NOMO-1 treated with DMSO at 0.1 percent for 48 hours (cell line): ENCODE measurements around the gene SLC25A33.
A peak's percentile ranks its signal among the peaks of the same experiment; 100 is the strongest.

ENCODE experiments used
- DNase-seq: peaks from one replicate; lab custom pipeline; 2025; ENCODE audit not compliant: unreplicated experiment; lab: John Stamatoyannopoulos, UW

The SLC25A33 gene

GRCh38 chr1:9586147-9586766 lies 47.0 kb downstream of the SLC25A33 start:
- DNase-seq = no peak

GRCh38 chr1:9588551-9589143 lies 49.4 kb downstream of the SLC25A33 start, which contains the start of gene TMEM201:
TMEM201 (plus strand) TSS chr1:9588911; CDS start chr1:9588931, 20 bp downstream.
- DNase-seq = peak; percentile 86

- DNase-seq = no peak
Measured at GRCh38 chr1:9589144-9589718, 50.0 kb downstream of the SLC25A33 start.

GRCh38 chr1:9589719-9590157 lies 50.5 kb downstream of the SLC25A33 start:
- DNase-seq = no peak

GRCh38 chr1:9590201-9590600 lies 50.9 kb downstream of the SLC25A33 start:
- DNase-seq = no peak

- peak; percentile 39 for DNase-seq
Measured at GRCh38 chr1:9590945-9591668, 51.8 kb downstream of the SLC25A33 start.

GRCh38 chr1:9591669-9592509 lies 52.6 kb downstream of the SLC25A33 start:
- no peak for DNase-seq

GRCh38 chr1:9592510-9593075 lies 53.3 kb downstream of the SLC25A33 start:
- no peak for DNase-seq

GRCh38 chr1:9593147-9593491 lies 53.9 kb downstream of the SLC25A33 start:
- DNase-seq = no peak

- DNase-seq = peak; percentile 74
Measured at GRCh38 chr1:9593492-9594465, 54.5 kb downstream of the SLC25A33 start.

GRCh38 chr1:9594471-9595155 lies 55.3 kb downstream of the SLC25A33 start:
- no peak for DNase-seq

GRCh38 chr1:9595156-9595967 lies 56.1 kb downstream of the SLC25A33 start:
- DNase-seq = no peak

GRCh38 chr1:9595968-9596340 lies 56.7 kb downstream of the SLC25A33 start:
- DNase-seq = no peak

- DNase-seq = no peak
Measured at GRCh38 chr1:9596415-9597123, 57.3 kb downstream of the SLC25A33 start.

GRCh38 chr1:9597361-9598315 lies 58.4 kb downstream of the SLC25A33 start:
- DNase-seq = no peak

- no peak for DNase-seq
Measured at GRCh38 chr1:9598316-9598700, 59.0 kb downstream of the SLC25A33 start.
